Astrocyte (in vitro differentiated cells and primary cell): Measurements from ENCODE around the gene PAPSS1. TPM values are rescaled to one million over a fixed set of nuclear protein-coding genes. Genes with fewer than 3 reads are reported as not detected.
"Not testable (repeated sequence)": the region's sequence is repeated elsewhere in the genome, so short reads cannot be mapped to it uniquely, and the experiment has no call there.

Experiments used
- DNase-seq: peaks from one replicate; pipeline ENCODE4 v3.0.0-alpha.2; 2010; ENCODE audit warnings: low read depth
- FAIRE-seq: peaks from 2 replicates; lab custom pipeline; 2011; peaks lifted over from hg19 to GRCh38; lab: Jason Lieb, UNC
- H2AFZ ChIP-seq: 2 replicates; pipeline ENCODE4 v1.6.0; 2012; ENCODE audit warnings: low read depth, low read length, inconsistent platforms
- H3K27ac ChIP-seq: 2 replicates; pipeline ENCODE4 v1.5.1; 2011; ENCODE audit warnings: low read depth, low read length, inconsistent platforms
- H3K27me3 ChIP-seq: 2 replicates; pipeline ENCODE4 v1.6.0; 2011; ENCODE audit warnings: low read length, inconsistent platforms; ENCODE audit not compliant: insufficient read depth
- H3K36me3 ChIP-seq: 2 replicates; pipeline ENCODE4 v1.5.1; 2011; ENCODE audit warnings: low read length, inconsistent platforms; ENCODE audit not compliant: insufficient read depth
- H3K4me1 ChIP-seq: 2 replicates; pipeline ENCODE4 v1.5.1; 2011; ENCODE audit warnings: low read length, inconsistent platforms; ENCODE audit not compliant: insufficient read depth
- H3K4me2 ChIP-seq: 2 replicates; pipeline ENCODE4 v1.6.0; 2012; ENCODE audit warnings: low read length, inconsistent platforms
- H3K4me3 ChIP-seq: 2 replicates; pipeline ENCODE4 v1.5.1; 2011; ENCODE audit warnings: low read depth, mild to moderate bottlenecking, low read length, inconsistent platforms; ENCODE audit not compliant: insufficient read depth
- H3K79me2 ChIP-seq: 2 replicates; pipeline ENCODE4 v1.6.0; 2012; ENCODE audit warnings: mild to moderate bottlenecking, low read length, inconsistent platforms; ENCODE audit not compliant: insufficient read depth
- H3K9ac ChIP-seq: 2 replicates; pipeline ENCODE4 v1.6.0; 2012; ENCODE audit warnings: mild to moderate bottlenecking, low read length, inconsistent platforms
- H3K9me3 ChIP-seq: 2 replicates; pipeline ENCODE4 v1.5.1; 2012; ENCODE audit warnings: low read depth, mild to moderate bottlenecking, low read length, inconsistent platforms; ENCODE audit not compliant: insufficient read depth
- H4K20me1 ChIP-seq: 2 replicates; pipeline ENCODE4 v1.6.0; 2012; ENCODE audit warnings: low read length, inconsistent platforms; ENCODE audit not compliant: insufficient read depth
- H3K27ac Mint-ChIP-seq: one replicate; pipeline ENCODE4 v1.8.0; 2021; ENCODE audit warnings: mild to moderate bottlenecking, mixed read lengths; ENCODE audit not compliant: unreplicated experiment
- H3K27me3 Mint-ChIP-seq: one replicate; pipeline ENCODE4 v1.8.0; 2021; ENCODE audit warnings: low read depth, mixed read lengths; ENCODE audit not compliant: unreplicated experiment
- H3K36me3 Mint-ChIP-seq: one replicate; pipeline ENCODE4 v1.8.0; 2021; ENCODE audit warnings: low read depth, mixed read lengths; ENCODE audit not compliant: unreplicated experiment
- H3K4me1 Mint-ChIP-seq: one replicate; pipeline ENCODE4 v1.8.0; 2021; ENCODE audit warnings: low read depth, mixed read lengths; ENCODE audit not compliant: unreplicated experiment
- H3K4me3 Mint-ChIP-seq: one replicate; pipeline ENCODE4 v1.8.0; 2021; ENCODE audit warnings: mild to moderate bottlenecking, moderate library complexity, mixed read lengths; ENCODE audit not compliant: unreplicated experiment
- H3K9me3 Mint-ChIP-seq: one replicate; pipeline ENCODE4 v1.8.0; 2021; ENCODE audit warnings: mild to moderate bottlenecking, mixed read lengths; ENCODE audit not compliant: unreplicated experiment
- EZH2 ChIP-seq: IDR thresholded peaks from 2 replicates; pipeline ENCODE4 v1.6.1; 2012; ENCODE audit warnings: mild to moderate bottlenecking, low read length, inconsistent platforms; ENCODE audit not compliant: insufficient read depth
- total RNA-seq: library from RNA; stranded (reverse); gene quantifications from 2 replicates; pipeline ENCODE4 v1.2.1, GENCODE V29; 2021
- TF ChIP-seq, protein P1 (sequence below): IDR thresholded peaks from 2 replicates; pipeline ENCODE4 v1.5.1; 2011; ENCODE audit warnings: low read depth, mild to moderate bottlenecking, inconsistent platforms, low read length, moderate library complexity; ENCODE audit not compliant: insufficient read depth

The PAPSS1 gene
- total RNA-seq, 1 donor from 2014 or later, result 102 TPM

GRCh38 chr4:107699466-107700206 lies 20.4 kb downstream of the PAPSS1 start:
- Histone ChIP-seq H3K9me3 (no peaks in the 10 kb centered on the region), H3K27ac (peak overlapping the region; percentile 57), H3K9ac (peak overlapping the region; percentile 43), H3K79me2 (peaks cover 54% of the 10 kb centered on the region), H3K27me3 (no peaks in the 10 kb centered on the region), H3K4me3 (no peak overlapping the region), H2AFZ (no peak overlapping the region), H4K20me1 (peaks cover 6% of the 10 kb centered on the region), H3K4me1 (peaks cover 8% of the 10 kb centered on the region), H3K4me2 (peak overlapping the region; percentile 70), H3K36me3 (peaks cover 3% of the 10 kb centered on the region)
- FAIRE-seq (no peak), DNase-seq (peak; percentile 38)
- Mint-ChIP-seq H3K4me3 (no peak overlapping the region), H3K27me3 (no peaks in the 10 kb centered on the region), H3K4me1 (peaks cover 21% of the 10 kb centered on the region), H3K36me3 (peaks cover 27% of the 10 kb centered on the region), H3K9me3 (peaks cover 8% of the 10 kb centered on the region), H3K27ac (peak overlapping the region; percentile 3)
- no peak for TF ChIP-seq EZH2
- TF ChIP-seq, protein P1, sequence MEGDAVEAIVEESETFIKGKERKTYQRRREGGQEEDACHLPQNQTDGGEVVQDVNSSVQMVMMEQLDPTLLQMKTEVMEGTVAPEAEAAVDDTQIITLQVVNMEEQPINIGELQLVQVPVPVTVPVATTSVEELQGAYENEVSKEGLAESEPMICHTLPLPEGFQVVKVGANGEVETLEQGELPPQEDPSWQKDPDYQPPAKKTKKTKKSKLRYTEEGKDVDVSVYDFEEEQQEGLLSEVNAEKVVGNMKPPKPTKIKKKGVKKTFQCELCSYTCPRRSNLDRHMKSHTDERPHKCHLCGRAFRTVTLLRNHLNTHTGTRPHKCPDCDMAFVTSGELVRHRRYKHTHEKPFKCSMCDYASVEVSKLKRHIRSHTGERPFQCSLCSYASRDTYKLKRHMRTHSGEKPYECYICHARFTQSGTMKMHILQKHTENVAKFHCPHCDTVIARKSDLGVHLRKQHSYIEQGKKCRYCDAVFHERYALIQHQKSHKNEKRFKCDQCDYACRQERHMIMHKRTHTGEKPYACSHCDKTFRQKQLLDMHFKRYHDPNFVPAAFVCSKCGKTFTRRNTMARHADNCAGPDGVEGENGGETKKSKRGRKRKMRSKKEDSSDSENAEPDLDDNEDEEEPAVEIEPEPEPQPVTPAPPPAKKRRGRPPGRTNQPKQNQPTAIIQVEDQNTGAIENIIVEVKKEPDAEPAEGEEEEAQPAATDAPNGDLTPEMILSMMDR, result no peak

DNA sequence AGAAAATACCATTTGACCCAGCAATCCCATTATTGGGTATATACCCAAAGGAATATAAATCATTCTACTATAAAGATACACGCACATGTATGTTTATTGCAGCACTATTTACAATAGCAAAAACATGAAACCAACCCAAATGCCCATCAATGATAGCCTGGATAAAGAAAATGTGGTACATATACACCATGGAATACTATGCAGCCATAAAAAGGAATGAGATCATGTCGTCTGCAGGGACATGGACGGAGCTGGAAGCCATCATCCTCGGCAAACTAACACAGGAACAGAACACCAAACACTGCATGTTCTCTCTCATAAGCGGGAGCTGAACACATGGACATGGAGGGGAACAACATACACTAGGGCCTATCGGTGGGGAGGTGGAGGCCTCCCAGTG lies 23.8 kb downstream of the PAPSS1 start:
- peaks cover 11% of the 10 kb centered on the region for H3K36me3 ChIP-seq
- H3K4me3 Mint-ChIP-seq, result not testable (repeated sequence)

DNA sequence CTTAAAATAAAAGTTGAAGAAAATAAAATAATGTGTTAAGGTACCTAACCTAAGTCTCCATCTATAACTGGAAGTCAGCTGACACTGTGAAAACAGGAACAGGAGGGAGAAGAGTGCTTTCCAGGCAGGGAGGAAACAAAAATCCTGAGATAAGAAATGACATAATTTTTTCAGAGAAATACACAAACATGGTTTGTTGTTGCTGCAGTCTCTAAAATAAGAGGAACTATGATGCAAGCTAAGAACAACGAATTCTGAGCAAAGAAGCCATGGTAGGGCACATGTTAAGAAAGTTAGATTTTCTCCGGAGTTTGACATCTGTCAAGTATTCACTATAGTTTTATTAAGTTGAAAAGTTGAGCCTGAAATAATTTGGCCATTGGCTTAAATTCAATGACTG lies 26.9 kb downstream of the PAPSS1 start:
- Histone ChIP-seq H2AFZ (no peak overlapping the region), H4K20me1 (peaks cover 22% of the 10 kb centered on the region), H3K9me3 (no peaks in the 10 kb centered on the region), H3K27ac (no peak overlapping the region), H3K4me1 (peaks cover 6% of the 10 kb centered on the region), H3K27me3 (no peaks in the 10 kb centered on the region), H3K79me2 (peaks cover 39% of the 10 kb centered on the region), H3K36me3 (peaks cover 8% of the 10 kb centered on the region), H3K4me3 (no peak overlapping the region), H3K4me2 (no peak overlapping the region), H3K9ac (no peak overlapping the region)
- Mint-ChIP-seq H3K4me1 (peaks cover under 1% of the 10 kb centered on the region), H3K9me3 (no peaks in the 10 kb centered on the region), H3K36me3 (peaks cover 23% of the 10 kb centered on the region), H3K27me3 (no peaks in the 10 kb centered on the region), H3K27ac (peak overlapping the region; percentile 5), H3K4me3 (no peak overlapping the region)
- DNase-seq (no peak), FAIRE-seq (no peak)
- TF ChIP-seq EZH2, result no peak
- TF ChIP-seq, protein P1, result no peak

More for the DNA sequence above, 23.8 kb downstream of the PAPSS1 start:
- DNase-seq, FAIRE-seq, H3K4me1 ChIP-seq, H2AFZ ChIP-seq, H3K4me2 ChIP-seq, H3K9me3 ChIP-seq, H4K20me1 ChIP-seq, H3K27me3 ChIP-seq, H3K27ac ChIP-seq, H3K9ac ChIP-seq, H3K27ac Mint-ChIP-seq, H3K27me3 Mint-ChIP-seq, H3K9me3 Mint-ChIP-seq, H3K4me3 ChIP-seq: not testable (repeated sequence)
- H3K36me3 Mint-ChIP-seq, result peaks cover 23% of the 10 kb centered on the region
- H3K79me2 ChIP-seq, result peaks cover 32% of the 10 kb centered on the region
- peaks cover 21% of the 10 kb centered on the region for H3K4me1 Mint-ChIP-seq
